Gastroesophageal sphincter (tissue), 3 donors: Measurements from ENCODE around the gene NEUROG3.

Experiments
- EP300 ChIP-seq: sonication (generic); formaldehyde crosslinking; IDR thresholded peaks from one replicate; pipeline ENCODE4 v1.6.1; 2017; ENCODE audit warnings: antibody characterized with exemption, mild to moderate bottlenecking
- POLR2AphosphoS5 ChIP-seq: sonication (generic); formaldehyde crosslinking; IDR thresholded peaks from one replicate; pipeline ENCODE4 v1.6.1; 2017; ENCODE audit warnings: antibody characterized with exemption
- TF ChIP-seq, protein P1 (sequence below), 4 experiments: fragments of 200-600 bp in 2 of 4; fragments of 450-650 bp in 2 of 4; sonication (generic) in 1 of 4; IDR thresholded peaks; one replicate each; pipeline ENCODE4 v1.5.1; 2017 to 2019; ENCODE audit warnings: antibody characterized with exemption in 4 of 4, mild to moderate bottlenecking in 2 of 4, moderate library complexity in 2 of 4

DNA sequence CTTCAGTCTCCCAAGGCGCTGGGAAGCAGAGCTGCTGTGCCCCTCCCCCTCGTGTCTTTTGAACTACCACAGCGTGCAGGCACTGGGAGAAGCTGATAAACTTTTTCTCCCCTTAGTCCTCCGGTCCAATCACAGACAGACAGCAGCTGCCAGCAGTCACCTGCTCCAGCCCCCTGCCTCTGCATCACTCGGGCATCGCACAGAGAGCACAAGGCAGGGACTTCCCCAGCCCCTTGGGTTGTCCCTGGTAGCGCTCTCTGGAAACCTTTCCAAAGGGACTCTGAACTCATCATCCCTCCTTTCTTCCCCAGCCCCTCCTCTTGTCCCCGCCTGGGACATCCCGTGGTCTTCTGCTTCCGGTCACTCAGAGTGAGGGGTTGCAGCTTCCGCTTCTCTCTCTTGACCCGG, 1.4 kb upstream of the NEUROG3 start:
- TF ChIP-seq, protein P1, sequence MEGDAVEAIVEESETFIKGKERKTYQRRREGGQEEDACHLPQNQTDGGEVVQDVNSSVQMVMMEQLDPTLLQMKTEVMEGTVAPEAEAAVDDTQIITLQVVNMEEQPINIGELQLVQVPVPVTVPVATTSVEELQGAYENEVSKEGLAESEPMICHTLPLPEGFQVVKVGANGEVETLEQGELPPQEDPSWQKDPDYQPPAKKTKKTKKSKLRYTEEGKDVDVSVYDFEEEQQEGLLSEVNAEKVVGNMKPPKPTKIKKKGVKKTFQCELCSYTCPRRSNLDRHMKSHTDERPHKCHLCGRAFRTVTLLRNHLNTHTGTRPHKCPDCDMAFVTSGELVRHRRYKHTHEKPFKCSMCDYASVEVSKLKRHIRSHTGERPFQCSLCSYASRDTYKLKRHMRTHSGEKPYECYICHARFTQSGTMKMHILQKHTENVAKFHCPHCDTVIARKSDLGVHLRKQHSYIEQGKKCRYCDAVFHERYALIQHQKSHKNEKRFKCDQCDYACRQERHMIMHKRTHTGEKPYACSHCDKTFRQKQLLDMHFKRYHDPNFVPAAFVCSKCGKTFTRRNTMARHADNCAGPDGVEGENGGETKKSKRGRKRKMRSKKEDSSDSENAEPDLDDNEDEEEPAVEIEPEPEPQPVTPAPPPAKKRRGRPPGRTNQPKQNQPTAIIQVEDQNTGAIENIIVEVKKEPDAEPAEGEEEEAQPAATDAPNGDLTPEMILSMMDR (IDR thresholded peaks at IDR 0.05), result no peak
- TF ChIP-seq EP300 (no peak), POLR2AphosphoS5 (no peak)
